ENCODE measurements around the gene ADAM22. TPM values are rescaled to one million over a fixed set of nuclear protein-coding genes. Genes with fewer than 3 reads are reported as not detected.
A peak's percentile ranks its signal among the peaks of the same experiment; 100 is the strongest.
"Not testable (repeated sequence)": the region's sequence is repeated elsewhere in the genome, so short reads cannot be mapped to it uniquely, and the experiment has no call there.

Gene ADAM22
- total RNA-seq, 1 donor from 2014 or later, result 13.4 TPM

DNA sequence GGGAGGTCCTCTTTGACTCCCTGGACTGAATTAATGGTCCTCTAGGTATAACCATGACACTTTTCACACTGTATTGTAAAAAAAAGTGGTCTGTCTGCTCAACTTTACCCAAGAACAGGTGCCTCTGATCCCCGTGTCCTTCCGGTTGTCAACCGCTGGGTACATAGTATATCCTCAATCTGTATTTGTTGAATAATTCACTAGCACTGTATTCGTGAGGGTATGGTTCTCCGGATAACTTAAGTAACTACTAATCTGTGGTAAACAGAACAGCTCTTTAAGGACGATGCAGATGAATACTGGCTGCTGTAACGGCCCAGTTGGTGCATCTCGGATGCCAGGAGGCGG, 472 bp upstream of the ADAM22 start:
- H3K4me1 Mint-ChIP-seq, result peaks cover 18% of the 10 kb centered on the region
- TF ChIP-seq, protein P1, sequence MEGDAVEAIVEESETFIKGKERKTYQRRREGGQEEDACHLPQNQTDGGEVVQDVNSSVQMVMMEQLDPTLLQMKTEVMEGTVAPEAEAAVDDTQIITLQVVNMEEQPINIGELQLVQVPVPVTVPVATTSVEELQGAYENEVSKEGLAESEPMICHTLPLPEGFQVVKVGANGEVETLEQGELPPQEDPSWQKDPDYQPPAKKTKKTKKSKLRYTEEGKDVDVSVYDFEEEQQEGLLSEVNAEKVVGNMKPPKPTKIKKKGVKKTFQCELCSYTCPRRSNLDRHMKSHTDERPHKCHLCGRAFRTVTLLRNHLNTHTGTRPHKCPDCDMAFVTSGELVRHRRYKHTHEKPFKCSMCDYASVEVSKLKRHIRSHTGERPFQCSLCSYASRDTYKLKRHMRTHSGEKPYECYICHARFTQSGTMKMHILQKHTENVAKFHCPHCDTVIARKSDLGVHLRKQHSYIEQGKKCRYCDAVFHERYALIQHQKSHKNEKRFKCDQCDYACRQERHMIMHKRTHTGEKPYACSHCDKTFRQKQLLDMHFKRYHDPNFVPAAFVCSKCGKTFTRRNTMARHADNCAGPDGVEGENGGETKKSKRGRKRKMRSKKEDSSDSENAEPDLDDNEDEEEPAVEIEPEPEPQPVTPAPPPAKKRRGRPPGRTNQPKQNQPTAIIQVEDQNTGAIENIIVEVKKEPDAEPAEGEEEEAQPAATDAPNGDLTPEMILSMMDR (conservative IDR thresholded peaks at IDR 0.05), result no peak
- no peak for DNase-seq (ENCODE audit: low read depth, low spot score)
- H3K9me3 Mint-ChIP-seq, result no peaks in the 10 kb centered on the region
- no peak overlapping the region for H3K27ac Mint-ChIP-seq (ENCODE audit: unreplicated experiment)
- no peaks in the 10 kb centered on the region for H3K36me3 Mint-ChIP-seq (ENCODE audit: low read depth)
- peak overlapping the region; percentile 90 for H3K4me3 Mint-ChIP-seq
- peaks cover 40% of the 10 kb centered on the region for H3K27me3 Mint-ChIP-seq (ENCODE audit: low read depth)

DNA sequence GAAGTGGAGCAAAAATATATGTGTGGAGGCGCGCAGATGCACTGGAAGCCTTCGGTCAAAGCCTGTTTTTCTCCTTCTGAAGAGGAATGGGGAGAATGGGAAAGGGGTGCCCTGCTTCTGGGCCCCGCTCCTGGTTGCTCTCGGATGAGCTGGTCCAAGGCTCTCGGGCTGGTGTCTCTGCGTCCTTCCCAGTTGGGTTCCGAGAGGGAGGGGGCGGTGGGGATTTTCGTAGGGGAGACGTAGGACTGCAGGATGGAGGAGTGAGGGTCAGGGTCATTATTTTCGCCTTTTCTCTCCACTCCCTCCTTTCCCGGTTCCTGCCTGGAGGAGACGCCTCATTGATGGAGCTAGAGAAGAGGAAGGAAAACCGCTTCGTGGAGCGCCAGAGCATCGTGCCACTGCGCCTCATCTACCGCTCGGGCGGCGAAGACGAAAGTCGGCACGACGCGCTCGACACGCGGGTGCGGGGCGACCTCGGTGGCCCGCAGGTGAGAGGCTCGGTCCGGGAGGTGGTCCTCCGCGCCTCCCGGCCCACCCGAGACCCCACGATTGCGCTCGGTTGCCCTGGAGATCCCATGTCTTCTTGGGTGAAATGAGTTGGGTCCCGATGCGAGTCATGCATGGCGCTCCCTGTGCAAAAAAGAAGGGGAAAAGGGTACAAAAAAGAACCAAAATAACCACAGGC, 790 bp downstream of the ADAM22 start:
- DNase-seq (ENCODE audit: low read depth, low spot score), result peak; percentile 8
- Mint-ChIP-seq H3K27ac (ENCODE audit: unreplicated experiment) (peak overlapping the region; percentile 83), H3K36me3 (ENCODE audit: low read depth) (no peaks in the 10 kb centered on the region), H3K27me3 (ENCODE audit: low read depth) (peaks cover 36% of the 10 kb centered on the region), H3K9me3 (no peaks in the 10 kb centered on the region), H3K4me1 (peaks cover 18% of the 10 kb centered on the region), H3K4me3 (peak overlapping the region; percentile 90)
- TF ChIP-seq, protein P1 (conservative IDR thresholded peaks at IDR 0.05), result no peak

DNA sequence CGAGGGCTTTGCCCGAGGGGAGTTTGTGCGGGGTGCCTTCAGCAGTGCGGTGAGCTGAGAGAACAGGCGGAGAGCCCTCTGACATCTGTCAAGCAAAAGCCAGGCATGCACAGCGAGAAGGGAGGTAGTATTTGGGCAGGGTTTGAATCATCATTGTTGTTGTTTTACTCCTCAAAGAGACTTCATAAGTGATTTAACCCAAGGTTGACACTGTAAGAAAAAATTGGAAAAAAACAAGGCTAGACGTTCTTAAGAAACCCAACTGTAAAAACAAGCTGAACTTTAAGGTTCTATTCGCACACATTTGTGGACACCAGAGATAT, 1.3 kb downstream of the ADAM22 start:
- Mint-ChIP-seq H3K4me3 (peak overlapping the region; percentile 84), H3K36me3 (ENCODE audit: low read depth) (no peaks in the 10 kb centered on the region), H3K4me1 (peaks cover 18% of the 10 kb centered on the region), H3K27me3 (ENCODE audit: low read depth) (peaks cover 32% of the 10 kb centered on the region), H3K27ac (ENCODE audit: unreplicated experiment) (no peak overlapping the region), H3K9me3 (no peaks in the 10 kb centered on the region)
- TF ChIP-seq, protein P1 (conservative IDR thresholded peaks at IDR 0.05), result no peak
- DNase-seq (ENCODE audit: low read depth, low spot score), result no peak

DNA sequence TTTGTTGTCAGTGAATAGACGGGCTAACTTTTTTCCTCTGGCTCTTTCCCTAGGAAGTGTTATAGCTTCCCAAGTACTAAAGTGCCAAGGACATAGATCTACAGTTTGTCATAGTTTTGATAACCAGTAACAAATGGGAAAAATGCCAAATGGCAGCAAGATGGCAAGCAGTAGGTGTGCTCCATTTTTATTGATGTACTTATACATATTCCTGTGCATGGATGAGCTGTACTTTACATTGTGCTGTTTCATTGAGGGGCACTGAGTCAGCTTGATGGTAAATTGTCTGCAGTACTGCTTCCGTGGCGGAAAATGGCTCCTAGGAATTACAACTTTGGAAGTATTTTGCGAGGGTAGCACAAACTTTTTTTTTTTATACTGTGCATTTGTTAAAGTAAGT, 7.1 kb downstream of the ADAM22 start:
- Mint-ChIP-seq H3K36me3 (ENCODE audit: low read depth) (no peaks in the 10 kb centered on the region), H3K9me3 (no peaks in the 10 kb centered on the region), H3K27ac (ENCODE audit: unreplicated experiment) (no peak overlapping the region), H3K4me1 (no peaks in the 10 kb centered on the region), H3K27me3 (ENCODE audit: low read depth) (no peaks in the 10 kb centered on the region), H3K4me3 (no peak overlapping the region)
- TF ChIP-seq, protein P1 (conservative IDR thresholded peaks at IDR 0.05), result no peak
- DNase-seq (ENCODE audit: low read depth, low spot score), result no peak

DNA sequence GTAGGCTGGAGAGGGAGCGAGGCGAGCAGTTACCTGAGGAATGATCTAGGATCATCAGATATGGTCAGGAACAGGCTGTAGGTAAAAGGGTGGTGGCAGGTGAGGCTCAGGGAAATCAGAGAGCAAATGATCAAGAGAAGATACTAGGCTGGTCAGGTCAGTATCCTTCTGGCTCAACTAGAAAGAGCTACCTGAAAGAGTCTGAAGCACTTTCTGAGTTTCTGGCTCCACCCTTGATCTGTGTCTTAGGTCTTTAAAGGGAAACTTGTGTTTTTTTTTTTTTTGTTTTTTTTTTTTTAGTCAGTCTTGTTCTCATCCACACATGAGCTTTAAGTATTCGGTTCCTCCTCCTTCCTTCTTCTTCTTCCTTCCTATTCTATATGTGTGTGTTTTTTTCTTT, 10.5 kb downstream of the ADAM22 start:
- TF ChIP-seq, protein P1 (conservative IDR thresholded peaks at IDR 0.05), result no peak
- H3K9me3 Mint-ChIP-seq, result no peaks in the 10 kb centered on the region
- H3K4me1 Mint-ChIP-seq, result peaks cover 5% of the 10 kb centered on the region
- H3K27me3 Mint-ChIP-seq (ENCODE audit: low read depth), result no peaks in the 10 kb centered on the region
- peaks cover 2% of the 10 kb centered on the region for H3K36me3 Mint-ChIP-seq (ENCODE audit: low read depth)
- H3K4me3 Mint-ChIP-seq, result no peak overlapping the region
- no peak for DNase-seq (ENCODE audit: low read depth, low spot score)
- no peak overlapping the region for H3K27ac Mint-ChIP-seq (ENCODE audit: unreplicated experiment)

DNA sequence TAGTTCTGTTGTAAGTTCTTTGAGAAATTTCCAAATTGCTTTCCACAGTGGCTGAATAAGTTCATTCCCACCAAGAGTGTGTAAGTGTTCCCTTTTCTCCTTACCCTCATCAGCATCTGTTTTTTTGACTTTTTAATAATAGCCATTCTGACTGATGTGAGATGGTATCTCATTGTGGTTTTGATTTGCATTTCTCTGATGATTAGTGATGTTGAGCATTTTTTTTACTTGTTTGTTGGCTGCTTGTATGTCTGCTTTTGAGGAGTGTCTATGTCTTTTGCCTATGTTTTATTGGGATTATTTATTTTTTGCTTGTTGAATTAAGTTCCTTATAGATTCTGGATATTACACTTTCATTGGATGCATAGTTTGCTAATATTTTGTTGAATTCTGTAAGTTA, 11.9 kb downstream of the ADAM22 start:
- not testable (repeated sequence) for H3K27me3 Mint-ChIP-seq (ENCODE audit: low read depth); H3K4me3 Mint-ChIP-seq; H3K27ac Mint-ChIP-seq (ENCODE audit: unreplicated experiment); DNase-seq (ENCODE audit: low read depth, low spot score); H3K4me1 Mint-ChIP-seq; H3K36me3 Mint-ChIP-seq (ENCODE audit: low read depth); H3K9me3 Mint-ChIP-seq

Measured in neural crest cell (in vitro differentiated cells).